HepG2 (cell line): ENCODE results near the gene PKLR. TPM values are rescaled to one million over a fixed set of nuclear protein-coding genes. Genes with fewer than 3 reads are reported as not detected.

Experiments used
- FOSL1 ChIP-seq: sonication (generic); formaldehyde crosslinking; IDR thresholded peaks from 2 replicates; pipeline ENCODE4 v1.9.0; 2021; ENCODE audit warnings: missing genetic modification reagents, borderline replicate concordance
- MLX ChIP-seq: IDR thresholded peaks from 2 replicates; pipeline ENCODE4 v1.6.1; 2016
- POGK ChIP-seq: sonication (generic); formaldehyde crosslinking; conservative IDR thresholded peaks from 2 replicates; pipeline ENCODE4 v1.8.0; 2022; ENCODE audit warnings: mild to moderate bottlenecking, moderate library complexity, missing genetic modification reagents
- PPARG ChIP-seq: conservative IDR thresholded peaks from 2 replicates; pipeline ENCODE4 v1.6.1; 2016; ENCODE audit warnings: missing biosample characterization, missing genetic modification reagents
- SNAPC4 ChIP-seq: sonication (generic); formaldehyde crosslinking; IDR thresholded peaks from 2 replicates; pipeline ENCODE4 v1.4.0; 2020; ENCODE audit warnings: mild to moderate bottlenecking, missing genetic modification reagents
- ZNF234 ChIP-seq: sonication (generic); formaldehyde crosslinking; conservative IDR thresholded peaks from 2 replicates; pipeline ENCODE4 v1.5.1; 2020; ENCODE audit warnings: mild to moderate bottlenecking, missing genetic modification reagents
- ZNF446 ChIP-seq: sonication (generic); formaldehyde crosslinking; IDR thresholded peaks from 2 replicates; pipeline ENCODE4 v1.5.0; 2020; ENCODE audit warnings: mild to moderate bottlenecking, missing genetic modification reagents
- ZNF879 ChIP-seq: sonication (generic); formaldehyde crosslinking; IDR thresholded peaks from 2 replicates; pipeline ENCODE4 v1.8.1; 2023; ENCODE audit warnings: missing genetic modification reagents
- ZSCAN12 ChIP-seq: sonication (generic); formaldehyde crosslinking; IDR thresholded peaks from 2 replicates; pipeline ENCODE4 v1.9.0; 2021; ENCODE audit warnings: mild to moderate bottlenecking, missing genetic modification reagents
- polyA plus RNA-seq, 8 experiments: library from polyadenylated mRNA; depleted of rRNA in 3 of 8; stranded (reverse) in 7 of 8; unstranded in 1 of 8; fragments of >200 nt; fragmentation: Illumina TruSeq in 4 of 8; extraction: Trizol in 4 of 8; gene quantifications; 2 replicates each; pipeline versions ENCODE4 v1.2.1 to v1.2.3, GENCODE V29; 2011 to 2016; ENCODE audit warnings: low read depth in 4 of 8, missing spikeins in 1 of 8, mixed read lengths in 1 of 8; ENCODE audit not compliant: insufficient read depth in 1 of 8
- total RNA-seq, 5 experiments: library from RNA; depleted of rRNA; stranded (reverse); fragments of >200 nt; fragmentation: Illumina TruSeq; extraction: Trizol; gene quantifications; 2 replicates each; pipeline ENCODE4 v1.2.3, GENCODE V29; 2016; ENCODE audit warnings: low read depth in 1 of 5

Gene PKLR
- total and polyA plus RNA-seq, 2 of the 13 experiments (the other 11 are each of a cell fraction or from before 2014, with no cell fraction given) = 10.3 to 29.3 TPM

- TF ChIP-seq ZNF446 (CRISPR knock-in tag) = no peak
- no peak for TF ChIP-seq PPARG
- no peak for TF ChIP-seq POGK (CRISPR knock-in tag)
- TF ChIP-seq ZNF879 (CRISPR knock-in tag) = no peak
- no peak for TF ChIP-seq MLX (CRISPR knock-in tag)
- TF ChIP-seq FOSL1 (CRISPR knock-in tag) = no peak
- no peak for TF ChIP-seq ZNF234 (CRISPR knock-in tag)
- no peak for TF ChIP-seq ZSCAN12 (CRISPR knock-in tag)
- TF ChIP-seq SNAPC4 = no peak
Measured at GRCh38 chr1:155278689-155279160, 22.5 kb downstream of the PKLR start (continued).
